Large intestine (tissue), 3 donors: ENCODE measurements around the gene SERINC2. TPM values are rescaled to one million over a fixed set of nuclear protein-coding genes. Genes with fewer than 3 reads are reported as not detected.
"Not testable (repeated sequence)": the region's sequence is repeated elsewhere in the genome, so short reads cannot be mapped to it uniquely, and the experiment has no call there.

ENCODE experiments used
- DNase-seq, 2 donors: peaks; one replicate each; pipeline versions ENCODE4 v3.0.0 to v3.0.0-alpha.2; 2013
- H3K27ac ChIP-seq: one replicate; pipeline ENCODE4 v1.5.1; 2013; ENCODE audit warnings: low read length
- H3K27me3 ChIP-seq: 2 replicates; pipeline ENCODE4 v1.6.1; 2013; ENCODE audit warnings: low read length; ENCODE audit not compliant: control insufficient read depth, insufficient read depth
- H3K36me3 ChIP-seq: 2 replicates; pipeline ENCODE4 v1.6.1; 2013; ENCODE audit warnings: low read length; ENCODE audit not compliant: control insufficient read depth, insufficient read depth
- H3K4me1 ChIP-seq: one replicate; pipeline ENCODE4 v1.6.1; 2013; ENCODE audit warnings: low read length; ENCODE audit not compliant: control insufficient read depth, insufficient read depth
- H3K4me3 ChIP-seq: one replicate; pipeline ENCODE4 v1.5.1; 2013; ENCODE audit warnings: low read length
- H3K9me3 ChIP-seq: one replicate; pipeline ENCODE4 v1.6.1; 2013; ENCODE audit warnings: mild to moderate bottlenecking, low read depth, low read length, moderate library complexity; ENCODE audit not compliant: control insufficient read depth
- WGBS: methylation state at CpG from one replicate; pipeline ENCODE4 v1.1.5; 2013; ENCODE audit warnings: low lambda C conversion rate; ENCODE audit not compliant: insufficient coverage; 5-methylcytosine and 5-hydroxymethylcytosine counted together
- polyA plus RNA-seq: library from polyadenylated mRNA; unstranded; fragments of 120-200 nt; gene quantifications from one replicate; pipeline ENCODE4 v1.2.1, GENCODE V29; 2013

SERINC2 gene
- polyA plus RNA-seq, 1 donor, result 65.3 TPM

GRCh38 chr1:31382379-31382989 lies 30.5 kb upstream of the SERINC2 start:
- Histone ChIP-seq H3K4me3 (no peak overlapping the region), H3K9me3 (no peaks in the 10 kb centered on the region), H3K27ac (no peak overlapping the region), H3K36me3 (no peaks in the 10 kb centered on the region), H3K4me1 (peaks cover 6% of the 10 kb centered on the region), H3K27me3 (no peaks in the 10 kb centered on the region)
- DNase-seq, result no peak
- no CpG with 5 or more reads among the region's 3 CpGs for WGBS

- DNase-seq, result no peak
- Histone ChIP-seq H3K4me1 (no peaks in the 10 kb centered on the region), H3K9me3 (no peaks in the 10 kb centered on the region), H3K27me3 (no peaks in the 10 kb centered on the region), H3K36me3 (no peaks in the 10 kb centered on the region), H3K27ac (no peak overlapping the region), H3K4me3 (no peak overlapping the region)
- no CpG with 5 or more reads among the region's 1 CpG for WGBS
Observed at GRCh38 chr1:31383967-31384366, 29.0 kb upstream of the SERINC2 start.

GRCh38 chr1:31386576-31387243 lies 26.3 kb upstream of the SERINC2 start:
- not testable (repeated sequence) for H3K27me3 ChIP-seq, H3K27ac ChIP-seq, DNase-seq, H3K36me3 ChIP-seq, H3K4me3 ChIP-seq, H3K9me3 ChIP-seq
- H3K4me1 ChIP-seq, result peaks cover 20% of the 10 kb centered on the region
- WGBS, result no CpG with 5 or more reads among the region's 8 CpGs

- no peaks in the 10 kb centered on the region for H3K27me3 ChIP-seq
- WGBS, result no CpG with 5 or more reads among the region's 10 CpGs
- no peak overlapping the region for H3K27ac ChIP-seq
- H3K36me3 ChIP-seq, result no peaks in the 10 kb centered on the region
- H3K4me3 ChIP-seq, result no peak overlapping the region
- no peaks in the 10 kb centered on the region for H3K9me3 ChIP-seq
- peaks cover 20% of the 10 kb centered on the region for H3K4me1 ChIP-seq
- DNase-seq, result no peak
Observed at GRCh38 chr1:31387612-31388011, 25.4 kb upstream of the SERINC2 start.

GRCh38 chr1:31389616-31390015 lies 23.4 kb upstream of the SERINC2 start:
- no CpG with 5 or more reads among the region's 7 CpGs for WGBS
- H3K27ac ChIP-seq, result peak overlapping the region; percentile 86

GRCh38 chr1:31390071-31390470 lies 22.9 kb upstream of the SERINC2 start:
- no peaks in the 10 kb centered on the region for H3K9me3 ChIP-seq
- peak overlapping the region; percentile 86 for H3K27ac ChIP-seq
- H3K4me3 ChIP-seq, result no peak overlapping the region
- no peaks in the 10 kb centered on the region for H3K36me3 ChIP-seq
- no peaks in the 10 kb centered on the region for H3K27me3 ChIP-seq
- peak; percentile 94 to 97 for DNase-seq
- peaks cover 31% of the 10 kb centered on the region for H3K4me1 ChIP-seq
- WGBS, result no CpG with 5 or more reads among the region's 7 CpGs

More at GRCh38 chr1:31389616-31390015, 23.4 kb upstream of the SERINC2 start:
- Histone ChIP-seq H3K27me3 (no peaks in the 10 kb centered on the region), H3K4me1 (peaks cover 27% of the 10 kb centered on the region), H3K36me3 (no peaks in the 10 kb centered on the region), H3K9me3 (no peaks in the 10 kb centered on the region), H3K4me3 (no peak overlapping the region)
- DNase-seq, result no peak

GRCh38 chr1:31393463-31393862 lies 19.6 kb upstream of the SERINC2 start:
- H3K4me3 ChIP-seq, result no peak overlapping the region
- H3K9me3 ChIP-seq, result no peaks in the 10 kb centered on the region
- peaks cover 31% of the 10 kb centered on the region for H3K4me1 ChIP-seq
- no peak for DNase-seq
- H3K27ac ChIP-seq, result no peak overlapping the region
- H3K36me3 ChIP-seq, result no peaks in the 10 kb centered on the region
- no peaks in the 10 kb centered on the region for H3K27me3 ChIP-seq

- no peaks in the 10 kb centered on the region for H3K9me3 ChIP-seq
- H3K4me1 ChIP-seq, result peaks cover 28% of the 10 kb centered on the region
- H3K36me3 ChIP-seq, result no peaks in the 10 kb centered on the region
- no CpG with 5 or more reads among the region's 36 CpGs for WGBS
- peak overlapping the region; percentile 20 for H3K27ac ChIP-seq
- peak; percentile 85 to 91 for DNase-seq
- H3K27me3 ChIP-seq, result no peaks in the 10 kb centered on the region
- peak overlapping the region; percentile 27 for H3K4me3 ChIP-seq
Observed at GRCh38 chr1:31394584-31395193, 18.3 kb upstream of the SERINC2 start.

GRCh38 chr1:31396633-31397351 lies 16.2 kb upstream of the SERINC2 start:
- no peak for DNase-seq
- WGBS, result no CpG with 5 or more reads among the region's 3 CpGs
- H3K27me3 ChIP-seq, result no peaks in the 10 kb centered on the region

GRCh38 chr1:31397360-31398095 lies 15.5 kb upstream of the SERINC2 start:
- no peaks in the 10 kb centered on the region for H3K27me3 ChIP-seq
- DNase-seq, result no peak
- H3K9me3 ChIP-seq, result no peaks in the 10 kb centered on the region
- H3K27ac ChIP-seq, result no peak overlapping the region
- WGBS, result no CpG with 5 or more reads among the region's 4 CpGs
- no peak overlapping the region for H3K4me3 ChIP-seq
- H3K36me3 ChIP-seq, result no peaks in the 10 kb centered on the region
- peaks cover 11% of the 10 kb centered on the region for H3K4me1 ChIP-seq

More at GRCh38 chr1:31396633-31397351, 16.2 kb upstream of the SERINC2 start:
- no peaks in the 10 kb centered on the region for H3K36me3 ChIP-seq
- H3K4me1 ChIP-seq, result peaks cover 11% of the 10 kb centered on the region
- H3K9me3 ChIP-seq, result no peaks in the 10 kb centered on the region
- no peak overlapping the region for H3K27ac ChIP-seq
- no peak overlapping the region for H3K4me3 ChIP-seq
